HL-60/S4 treated with phorbol 12-myristate 13-acetate at 8.2 ng/mL for 4 days and 3 days (cell line): ENCODE measurements around the gene PLIN5.

ENCODE experiments used
- in situ Hi-C: fragments of 300-500 bp; cut with MboI; formaldehyde crosslinking; loops from 2 replicates; pipeline ENCODE4 v1.15.0; 2022; ENCODE audit warnings: low sequenced_read_pairs

PLIN5 gene

GRCh38 chr19:4492337-4493103 lies 42.5 kb downstream of the PLIN5 start:
- in situ Hi-C loops: no loop called here

- in situ Hi-C loops: no loop called here
Observed at GRCh38 chr19:4491446-4491845, 43.6 kb downstream of the PLIN5 start.

- in situ Hi-C loops: no loop called here
Observed at GRCh38 chr19:4488496-4488895, 46.5 kb downstream of the PLIN5 start.

- in situ Hi-C loops: no loop called here
Observed at GRCh38 chr19:4487572-4487971, 47.5 kb downstream of the PLIN5 start.

- in situ Hi-C loops: no loop called here
Observed at GRCh38 chr19:4483385-4483784, 51.6 kb downstream of the PLIN5 start.

GRCh38 chr19:4482721-4483364 lies 52.2 kb downstream of the PLIN5 start:
- in situ Hi-C loops: no loop called here

- in situ Hi-C loops: no loop called here
Observed at GRCh38 chr19:4477034-4477801, 57.8 kb downstream of the PLIN5 start.

- in situ Hi-C loops: no loop called here
Observed at GRCh38 chr19:4474514-4475022, 60.5 kb downstream of the PLIN5 start.

GRCh38 chr19:4473763-4474513 lies 61.1 kb downstream of the PLIN5 start:
- in situ Hi-C loops: no loop called here

GRCh38 chr19:4473011-4473762 lies 61.8 kb downstream of the PLIN5 start:
- in situ Hi-C loops: no loop called here
